ENCODE measurements around the gene CCNG1.
A peak's percentile ranks its signal among the peaks of the same experiment; 100 is the strongest.

CCNG1 gene

GRCh38 chr5:163434401-163434866, 3.0 kb upstream of the CCNG1 start:
- peaks cover 20% of the 10 kb centered on the region for H3K79me2 ChIP-seq (ENCODE audit: insufficient read depth, low read length)
- no peak overlapping the region for H2AFZ ChIP-seq (ENCODE audit: low read length)

GRCh38 chr5:163436515-163436914, 880 bp upstream of the CCNG1 start:
- Histone ChIP-seq H4K20me1 (ENCODE audit: insufficient read depth, low read length, poor library complexity, severe bottlenecking) (peaks cover 19% of the 10 kb centered on the region), H3K4me2 (ENCODE audit: low read depth, low read length, poor library complexity, severe bottlenecking) (peak overlapping the region; percentile 85), H3K36me3 (ENCODE audit: insufficient read depth, low read length) (no peaks in the 10 kb centered on the region), H3K9me2 (replicated peaks; ENCODE audit: low read depth, low read length) (no peaks in the 10 kb centered on the region), H2AFZ (ENCODE audit: low read length) (peak overlapping the region; percentile 41; the same call in 1 of the 2 replicates), H3K4me3 (ENCODE audit: low read length, poor library complexity, severe bottlenecking) (peak overlapping the region; percentile 81), H3K9me3 (ENCODE audit: insufficient read depth, low read depth, low read length) (no peaks in the 10 kb centered on the region), H3K4me1 (ENCODE audit: insufficient read depth, low read length, poor library complexity, severe bottlenecking) (peaks cover 22% of the 10 kb centered on the region), H3F3A (ENCODE audit: low read depth) (no peaks in the 10 kb centered on the region), H3K79me2 (ENCODE audit: insufficient read depth, low read length) (peaks cover 39% of the 10 kb centered on the region), H3K27me3 (ENCODE audit: insufficient read depth, low read length, poor library complexity, severe bottlenecking) (no peaks in the 10 kb centered on the region), H3K9ac (ENCODE audit: low read depth, low read length, poor library complexity, severe bottlenecking) (peak overlapping the region; percentile 76)
- TF ChIP-seq CTCF (conservative IDR thresholded peaks at IDR 0.05; ENCODE audit: low read length) (no peak), EZH2phosphoT487 (IDR thresholded peaks at IDR 0.05; ENCODE audit: borderline replicate concordance) (no peak)

More at GRCh38 chr5:163434401-163434866, 3.0 kb upstream of the CCNG1 start:
- Histone ChIP-seq H3K36me3 (ENCODE audit: insufficient read depth, low read length) (no peaks in the 10 kb centered on the region), H4K20me1 (ENCODE audit: insufficient read depth, low read length, poor library complexity, severe bottlenecking) (peaks cover 2% of the 10 kb centered on the region), H3K4me3 (ENCODE audit: low read length, poor library complexity, severe bottlenecking) (no peak overlapping the region), H3K4me1 (ENCODE audit: insufficient read depth, low read length, poor library complexity, severe bottlenecking) (peaks cover 12% of the 10 kb centered on the region), H3K27me3 (ENCODE audit: insufficient read depth, low read length, poor library complexity, severe bottlenecking) (no peaks in the 10 kb centered on the region), H3K9ac (ENCODE audit: low read depth, low read length, poor library complexity, severe bottlenecking) (no peak overlapping the region), H3K9me3 (ENCODE audit: insufficient read depth, low read depth, low read length) (no peaks in the 10 kb centered on the region), H3F3A (ENCODE audit: low read depth) (no peaks in the 10 kb centered on the region), H3K4me2 (ENCODE audit: low read depth, low read length, poor library complexity, severe bottlenecking) (no peak overlapping the region), H3K9me2 (replicated peaks; ENCODE audit: low read depth, low read length) (no peaks in the 10 kb centered on the region)
- no peak for TF ChIP-seq CTCF (conservative IDR thresholded peaks at IDR 0.05; ENCODE audit: low read length)
- no peak for TF ChIP-seq EZH2phosphoT487 (IDR thresholded peaks at IDR 0.05; ENCODE audit: borderline replicate concordance)

- peaks cover 43% of the 10 kb centered on the region for H3K79me2 ChIP-seq (ENCODE audit: insufficient read depth, low read length)
- H3K27me3 ChIP-seq (ENCODE audit: insufficient read depth, low read length, poor library complexity, severe bottlenecking): no peaks in the 10 kb centered on the region
- H3K9ac ChIP-seq (ENCODE audit: low read depth, low read length, poor library complexity, severe bottlenecking): peak overlapping the region; percentile 76
- no peaks in the 10 kb centered on the region for H3K36me3 ChIP-seq (ENCODE audit: insufficient read depth, low read length)
- no peaks in the 10 kb centered on the region for H3K9me3 ChIP-seq (ENCODE audit: insufficient read depth, low read depth, low read length)
- no peaks in the 10 kb centered on the region for H3F3A ChIP-seq (ENCODE audit: low read depth)
- peaks cover 21% of the 10 kb centered on the region for H4K20me1 ChIP-seq (ENCODE audit: insufficient read depth, low read length, poor library complexity, severe bottlenecking)
- no peak for TF ChIP-seq CTCF (conservative IDR thresholded peaks at IDR 0.05; ENCODE audit: low read length)
- TF ChIP-seq EZH2phosphoT487 (IDR thresholded peaks at IDR 0.05; ENCODE audit: borderline replicate concordance): no peak
- peaks cover 22% of the 10 kb centered on the region for H3K4me1 ChIP-seq (ENCODE audit: insufficient read depth, low read length, poor library complexity, severe bottlenecking)
- H3K9me2 ChIP-seq (replicated peaks; ENCODE audit: low read depth, low read length): no peaks in the 10 kb centered on the region
- peak overlapping the region; percentile 85 for H3K4me2 ChIP-seq (ENCODE audit: low read depth, low read length, poor library complexity, severe bottlenecking)
- peak overlapping the region; percentile 41; the same call in 1 of the 2 replicates for H2AFZ ChIP-seq (ENCODE audit: low read length)
- peak overlapping the region; percentile 81 for H3K4me3 ChIP-seq (ENCODE audit: low read length, poor library complexity, severe bottlenecking)
Measured at GRCh38 chr5:163437011-163437308, 435 bp upstream of the CCNG1 start.

Data from Loucy (cell line).